H9 (cell line): ENCODE results near the gene STK32B. TPM values are rescaled to one million over a fixed set of nuclear protein-coding genes. Genes with fewer than 3 reads are reported as not detected.

Source experiments
- DNase-seq: peaks from one replicate; pipeline ENCODE4 v3.0.0-alpha.2; 2017
- H2AFZ ChIP-seq: one replicate; pipeline ENCODE4 v1.6.1; 2013; ENCODE audit warnings: mild to moderate bottlenecking, low read length, control low read depth, moderate library complexity
- H2AK5ac ChIP-seq: 2 replicates; pipeline ENCODE4 v1.6.1; 2013; ENCODE audit warnings: low read length, control low read depth, mixed read lengths; ENCODE audit not compliant: insufficient read length
- H2BK120ac ChIP-seq: one replicate; pipeline ENCODE4 v1.6.1; 2013; ENCODE audit warnings: low read depth, mild to moderate bottlenecking, low read length, control low read depth, inconsistent platforms; ENCODE audit not compliant: poor library complexity, severe bottlenecking
- H2BK12ac ChIP-seq: 2 replicates; pipeline ENCODE4 v1.6.1; 2013; ENCODE audit warnings: low read length, control low read depth, mixed read lengths, low read depth; ENCODE audit not compliant: insufficient read length
- H2BK15ac ChIP-seq: 2 replicates; pipeline ENCODE4 v1.6.1; 2013; ENCODE audit warnings: low read depth, low read length, control low read depth
- H2BK20ac ChIP-seq: one replicate; pipeline ENCODE4 v1.6.1; 2013; ENCODE audit warnings: low read depth, mild to moderate bottlenecking, low read length, control low read depth, inconsistent platforms; ENCODE audit not compliant: poor library complexity, severe bottlenecking
- H2BK5ac ChIP-seq: 2 replicates; pipeline ENCODE4 v1.6.1; 2013; ENCODE audit warnings: low read length, control low read depth, mixed read lengths; ENCODE audit not compliant: insufficient read length
- H3K14ac ChIP-seq: 2 replicates; pipeline ENCODE4 v1.6.1; 2013; ENCODE audit warnings: low read length, control low read depth; ENCODE audit not compliant: insufficient read depth
- H3K18ac ChIP-seq: 2 replicates; pipeline ENCODE4 v1.6.1; 2013; ENCODE audit warnings: low read depth, mild to moderate bottlenecking, mixed read lengths, low read length, control low read depth; ENCODE audit not compliant: insufficient read length
- H3K23ac ChIP-seq: 2 replicates; pipeline ENCODE4 v1.6.1; 2013; ENCODE audit warnings: low read length, control low read depth, mixed read lengths, low read depth; ENCODE audit not compliant: insufficient read length
- H3K23me2 ChIP-seq: 2 replicates; pipeline ENCODE4 v1.6.1; 2013; ENCODE audit warnings: low read depth, mild to moderate bottlenecking, mixed read lengths, low read length, control low read depth; ENCODE audit not compliant: insufficient read length, poor library complexity, severe bottlenecking
- H3K27ac ChIP-seq: 2 replicates; pipeline ENCODE4 v1.5.1; 2013; ENCODE audit warnings: low read length, control low read depth, mixed read lengths, low read depth; ENCODE audit not compliant: insufficient read length
- H3K27me3 ChIP-seq: 2 replicates; pipeline ENCODE4 v1.6.1; 2013; ENCODE audit warnings: low read length, control low read depth, inconsistent platforms; ENCODE audit not compliant: insufficient read depth
- H3K4ac ChIP-seq: 2 replicates; pipeline ENCODE4 v1.6.1; 2013; ENCODE audit warnings: low read depth, mild to moderate bottlenecking, control low read depth, inconsistent platforms, low read length, moderate library complexity
- H3K4me1 ChIP-seq: 2 replicates; pipeline ENCODE4 v1.6.1; 2013; ENCODE audit warnings: low read length, control low read depth, inconsistent platforms; ENCODE audit not compliant: insufficient read depth
- H3K4me2 ChIP-seq: 2 replicates; pipeline ENCODE4 v1.6.1; 2013; ENCODE audit warnings: low read length, control low read depth, mixed read lengths; ENCODE audit not compliant: insufficient read length, insufficient read depth
- H3K56ac ChIP-seq: 2 replicates; pipeline ENCODE4 v1.6.1; 2013; ENCODE audit warnings: low read depth, mild to moderate bottlenecking, mixed read lengths, low read length, control low read depth; ENCODE audit not compliant: insufficient read length
- H3K79me1 ChIP-seq: 2 replicates; pipeline ENCODE4 v1.6.1; 2013; ENCODE audit warnings: low read depth, mild to moderate bottlenecking, moderate library complexity, low read length, control low read depth, inconsistent platforms; ENCODE audit not compliant: insufficient read depth, poor library complexity, severe bottlenecking
- H3K79me2 ChIP-seq: 2 replicates; pipeline ENCODE4 v1.6.1; 2013; ENCODE audit warnings: low read length, control low read depth, inconsistent platforms; ENCODE audit not compliant: insufficient read depth
- H3K9ac ChIP-seq: 2 replicates; pipeline ENCODE4 v1.6.1; 2013; ENCODE audit warnings: low read length, control low read depth, mixed read lengths; ENCODE audit not compliant: insufficient read length; ENCODE audit errors: extremely low read depth
- H3K9me3 ChIP-seq: one replicate; pipeline ENCODE4 v1.6.1; 2013; ENCODE audit warnings: low read depth, low read length, inconsistent platforms; ENCODE audit not compliant: control insufficient read depth
- H3T11ph ChIP-seq: one replicate; pipeline ENCODE4 v1.6.1; 2013; ENCODE audit warnings: mild to moderate bottlenecking, low read length, control low read depth, inconsistent platforms
- H4K20me1 ChIP-seq: one replicate; pipeline ENCODE4 v1.6.1; 2013; ENCODE audit not compliant: control insufficient read depth, insufficient read length, insufficient read depth
- H4K5ac ChIP-seq: 2 replicates; pipeline ENCODE4 v1.6.1; 2013; ENCODE audit warnings: low read depth, mild to moderate bottlenecking, mixed read lengths, low read length, control low read depth; ENCODE audit not compliant: insufficient read length
- H4K8ac ChIP-seq: replicated peaks from 2 replicates; pipeline ENCODE4 v1.6.1; 2013; ENCODE audit warnings: low read length, control low read depth, mixed read lengths, low read depth; ENCODE audit not compliant: insufficient read length
- H4K91ac ChIP-seq: 2 replicates; pipeline ENCODE4 v1.6.1; 2013; ENCODE audit warnings: low read depth, mild to moderate bottlenecking, moderate library complexity, mixed read lengths, low read length, control low read depth; ENCODE audit not compliant: insufficient read length
- H3K27ac Mint-ChIP-seq, 3 experiments: 2 replicates in 2 of 3; 3 replicates in 1 of 3; pipeline ENCODE4 v1.8.0; 2020 to 2021; ENCODE audit warnings: mixed read lengths in 3 of 3, mild to moderate bottlenecking in 1 of 3, moderate library complexity in 1 of 3
- H3K27me3 Mint-ChIP-seq: 2 replicates; pipeline ENCODE4 v1.8.0; 2021; ENCODE audit warnings: low read depth, mild to moderate bottlenecking, moderate library complexity, mixed read lengths
- H3K36me3 Mint-ChIP-seq, 3 experiments: 2 replicates in 2 of 3; 3 replicates in 1 of 3; pipeline ENCODE4 v1.8.0; 2020 to 2021; ENCODE audit warnings: low read depth in 3 of 3, mixed read lengths in 3 of 3; ENCODE audit not compliant: insufficient read depth in 1 of 3
- H3K4me1 Mint-ChIP-seq, 2 experiments: 2 replicates each; pipeline ENCODE4 v1.8.0; 2020; ENCODE audit warnings: mixed read lengths in 2 of 2
- H3K4me3 Mint-ChIP-seq, 2 experiments: 2 replicates in 1 of 2; 3 replicates in 1 of 2; pipeline ENCODE4 v1.8.0; 2020 to 2021; ENCODE audit warnings: mild to moderate bottlenecking in 2 of 2, mixed read lengths in 2 of 2, moderate library complexity in 1 of 2
- H3K9me3 Mint-ChIP-seq, 2 experiments: 2 replicates in 1 of 2; 3 replicates in 1 of 2; pipeline ENCODE4 v1.8.0; 2020; ENCODE audit warnings: mild to moderate bottlenecking in 2 of 2, mixed read lengths in 2 of 2, moderate library complexity in 1 of 2
- CTCF ChIP-seq: fragments of 200-600 bp; sonication (generic); conservative IDR thresholded peaks from 3 replicates; pipeline ENCODE4 v1.8.0; 2021; ENCODE audit warnings: antibody characterized with exemption, mild to moderate bottlenecking
- WGBS: extraction: QIAGEN DNeasy Blood & Tissue Kit; methylation state at CpG from one replicate; pipeline ENCODE4 v1.1.7; 2013; ENCODE audit warnings: missing lambda C conversion rate, low lambda C conversion rate, mixed read lengths; ENCODE audit not compliant: insufficient read length; ENCODE audit errors: extremely low coverage; 5-methylcytosine and 5-hydroxymethylcytosine counted together
- total RNA-seq: library from RNA; stranded (reverse); gene quantifications from 2 replicates; pipeline ENCODE4 v1.2.1, GENCODE V29; 2021

The STK32B gene
- total RNA-seq, 1 experiment from 2014 or later: 1.0 TPM

GRCh38 chr4:5009796-5010195 lies 41.5 kb upstream of the STK32B start:
- H3K27ac Mint-ChIP-seq: no peak overlapping the region
- H4K8ac ChIP-seq: no peak overlapping the region
- no peak overlapping the region for H3K4ac ChIP-seq
- H3K27me3 Mint-ChIP-seq: peaks cover 24% of the 10 kb centered on the region
- H2AK5ac ChIP-seq: no peak overlapping the region
- no peak overlapping the region for H3K14ac ChIP-seq
- no peaks in the 10 kb centered on the region for H3K27me3 ChIP-seq
- H2BK120ac ChIP-seq: no peak overlapping the region
- H3K79me2 ChIP-seq: no peaks in the 10 kb centered on the region
- H3K9me3 ChIP-seq: no peaks in the 10 kb centered on the region
- no peak overlapping the region for H3K18ac ChIP-seq
- H3K4me2 ChIP-seq: no peak overlapping the region
- no peaks in the 10 kb centered on the region for H3K9me3 Mint-ChIP-seq
- H3K79me1 ChIP-seq: no peaks in the 10 kb centered on the region
- no peak overlapping the region for H2BK20ac ChIP-seq
- H3K23ac ChIP-seq: no peak overlapping the region
- no peak overlapping the region for H2BK12ac ChIP-seq
- H3T11ph ChIP-seq: no peak overlapping the region
- H4K91ac ChIP-seq: no peak overlapping the region
- no peak overlapping the region for H3K9ac ChIP-seq
- no CpG with 5 or more reads among the region's 3 CpGs for whole genome bisulfite sequencing
- no peak overlapping the region for H3K27ac ChIP-seq
- H2BK5ac ChIP-seq: no peak overlapping the region
- no peak overlapping the region for H3K56ac ChIP-seq
- H4K20me1 ChIP-seq: no peaks in the 10 kb centered on the region
- no peaks in the 10 kb centered on the region for H3K36me3 Mint-ChIP-seq
- TF ChIP-seq CTCF: no peak
- no peaks in the 10 kb centered on the region for H3K23me2 ChIP-seq
- H3K4me3 Mint-ChIP-seq: no peak overlapping the region
- no peaks in the 10 kb centered on the region for H3K4me1 Mint-ChIP-seq
- no peak overlapping the region for H2BK15ac ChIP-seq
- no peaks in the 10 kb centered on the region for H3K4me1 ChIP-seq
- no peak overlapping the region for H4K5ac ChIP-seq
- DNase-seq: no peak
- no peak overlapping the region for H2AFZ ChIP-seq
